Astrocyte of the spinal cord (primary cell): ENCODE measurements around the gene ST6GALNAC3.

ENCODE experiments used
- DNase-seq: peaks from one replicate; pipeline ENCODE4 v3.0.0; 2011; ENCODE audit warnings: low read depth, low spot score
- H3K4me3 ChIP-seq: 2 replicates; pipeline ENCODE4 v1.5.1; 2011; ENCODE audit warnings: low read depth, mild to moderate bottlenecking, low read length, moderate library complexity
- in situ Hi-C: cut with HindIII; loops from 2 replicates; pipeline ENCODE4 v1.10.0; 2017; ENCODE audit warnings: low sequenced_read_pairs
- TF ChIP-seq, protein P1 (sequence below): IDR thresholded peaks from 2 replicates; pipeline ENCODE4 v1.5.1; 2012; ENCODE audit warnings: low read depth, mild to moderate bottlenecking, low read length, inconsistent platforms

The ST6GALNAC3 gene

DNA sequence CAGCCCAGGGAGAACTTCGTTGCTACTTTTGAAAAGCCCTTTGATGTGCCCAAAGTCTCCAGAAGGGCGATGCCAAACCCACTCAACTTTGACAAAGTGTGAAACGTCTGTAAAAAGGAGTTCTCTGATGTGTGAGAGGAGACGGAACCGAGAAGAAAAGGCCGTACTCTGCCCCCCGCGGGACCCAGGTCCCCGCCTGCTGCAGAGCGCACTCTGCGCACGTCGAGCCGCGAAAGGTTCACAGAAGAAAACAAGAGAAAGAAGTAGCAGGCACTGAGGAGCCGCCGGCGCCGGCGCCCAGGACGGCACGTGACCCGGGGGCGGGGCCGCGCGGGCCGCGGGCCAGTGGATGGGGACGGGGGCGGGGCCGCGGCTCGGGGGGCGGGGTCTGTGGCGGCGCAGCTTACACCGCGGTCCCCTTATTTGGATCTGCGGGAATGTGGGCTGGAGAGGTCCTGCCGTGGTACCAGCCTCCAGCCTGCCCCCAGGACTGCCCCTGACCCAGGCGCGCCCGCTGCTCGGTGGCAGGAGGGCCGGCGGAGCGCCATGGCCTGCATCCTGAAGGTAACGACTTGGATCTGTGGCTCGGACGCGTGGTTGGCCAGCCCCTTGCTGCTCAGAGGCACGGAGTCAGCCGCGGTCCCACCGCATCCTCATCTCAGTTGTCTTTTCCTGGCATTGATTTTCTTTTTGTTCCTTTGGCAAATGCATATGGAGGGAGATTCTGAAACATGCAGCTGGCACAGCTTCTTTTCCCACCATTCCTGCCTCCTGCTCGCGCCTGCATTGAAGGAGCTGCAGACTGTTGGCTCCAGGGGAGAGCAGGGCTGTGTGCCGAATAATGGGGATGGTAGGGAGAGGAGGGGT is at the start of gene ST6GALNAC3:
Gene ST6GALNAC3 (plus strand): TSS at position 426 of the 867 bp plus-strand sequence.
- in situ Hi-C loops: no loop called here
- peak; percentile 45 for DNase-seq
- TF ChIP-seq, protein P1, sequence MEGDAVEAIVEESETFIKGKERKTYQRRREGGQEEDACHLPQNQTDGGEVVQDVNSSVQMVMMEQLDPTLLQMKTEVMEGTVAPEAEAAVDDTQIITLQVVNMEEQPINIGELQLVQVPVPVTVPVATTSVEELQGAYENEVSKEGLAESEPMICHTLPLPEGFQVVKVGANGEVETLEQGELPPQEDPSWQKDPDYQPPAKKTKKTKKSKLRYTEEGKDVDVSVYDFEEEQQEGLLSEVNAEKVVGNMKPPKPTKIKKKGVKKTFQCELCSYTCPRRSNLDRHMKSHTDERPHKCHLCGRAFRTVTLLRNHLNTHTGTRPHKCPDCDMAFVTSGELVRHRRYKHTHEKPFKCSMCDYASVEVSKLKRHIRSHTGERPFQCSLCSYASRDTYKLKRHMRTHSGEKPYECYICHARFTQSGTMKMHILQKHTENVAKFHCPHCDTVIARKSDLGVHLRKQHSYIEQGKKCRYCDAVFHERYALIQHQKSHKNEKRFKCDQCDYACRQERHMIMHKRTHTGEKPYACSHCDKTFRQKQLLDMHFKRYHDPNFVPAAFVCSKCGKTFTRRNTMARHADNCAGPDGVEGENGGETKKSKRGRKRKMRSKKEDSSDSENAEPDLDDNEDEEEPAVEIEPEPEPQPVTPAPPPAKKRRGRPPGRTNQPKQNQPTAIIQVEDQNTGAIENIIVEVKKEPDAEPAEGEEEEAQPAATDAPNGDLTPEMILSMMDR: no peak

DNA sequence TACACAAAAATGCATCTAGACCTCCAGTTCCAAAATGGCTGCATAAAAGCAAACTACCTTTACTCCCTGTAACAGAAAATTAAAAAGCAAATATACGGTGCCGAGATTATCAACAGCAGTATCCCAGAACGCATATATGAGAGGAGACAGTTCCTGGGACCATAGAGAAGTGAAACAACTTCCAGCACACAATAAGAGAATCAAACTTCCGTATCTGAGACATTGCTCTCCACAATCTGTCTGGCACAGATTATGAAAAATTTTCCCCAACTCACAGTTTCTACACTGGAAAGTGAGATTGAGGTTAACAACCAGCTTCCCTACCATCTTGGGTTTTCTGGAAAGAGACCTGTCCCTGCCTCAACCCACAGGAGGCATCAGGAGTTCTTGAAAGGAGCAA is 47.2 kb upstream of the ST6GALNAC3 start:
- H3K4me3 ChIP-seq: no peak overlapping the region
- DNase-seq: no peak
- TF ChIP-seq, protein P1: no peak
- in situ Hi-C loops: no loop called here

More for the DNA sequence above, at the start of gene ST6GALNAC3:
- H3K4me3 ChIP-seq: peak within 1 kb of the TSS; percentile 65

DNA sequence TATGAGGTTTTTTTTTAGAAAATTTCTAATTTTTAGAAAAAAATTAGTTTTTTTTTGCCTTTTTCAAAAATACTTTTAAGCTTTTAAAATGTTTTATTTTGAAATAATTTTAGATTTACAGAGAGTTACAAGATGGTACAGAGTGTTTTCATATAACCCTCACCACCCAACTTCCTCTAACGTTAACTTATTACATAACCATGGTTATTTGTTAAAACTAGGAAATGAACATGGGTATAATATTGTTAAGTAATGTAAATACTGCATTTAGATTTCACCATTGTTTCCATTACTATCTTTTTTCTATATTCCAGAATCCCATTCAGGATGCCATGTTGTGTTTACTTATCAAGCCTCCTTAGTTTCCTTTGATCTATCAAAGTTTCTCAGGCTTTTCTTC is 45.2 kb upstream of the ST6GALNAC3 start:
- in situ Hi-C loops: no loop called here
- TF ChIP-seq, protein P1: no peak
- DNase-seq: no peak

DNA sequence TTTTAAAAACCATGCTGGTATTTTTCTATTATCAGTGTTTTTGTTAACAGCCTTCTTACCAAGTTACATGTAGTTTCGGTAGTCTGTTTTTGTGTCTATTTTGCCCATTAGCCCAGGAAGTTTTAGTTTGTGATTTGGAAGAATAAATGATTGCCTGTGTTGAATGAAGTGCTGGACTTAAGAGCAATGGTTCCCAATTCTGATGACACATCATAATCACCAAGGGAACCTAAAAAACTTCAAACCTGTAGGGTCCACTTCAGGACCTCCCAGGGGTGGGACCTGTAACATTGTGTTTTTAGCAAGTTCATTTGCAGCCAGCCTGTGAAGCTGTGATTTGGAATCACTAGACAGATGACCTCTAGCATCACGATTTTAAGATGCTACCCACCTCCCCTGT is 43.0 kb upstream of the ST6GALNAC3 start:
- in situ Hi-C loops: no loop called here
- TF ChIP-seq, protein P1: no peak
- DNase-seq: no peak

More for the DNA sequence above, 45.2 kb upstream of the ST6GALNAC3 start:
- H3K4me3 ChIP-seq: no peak overlapping the region

DNA sequence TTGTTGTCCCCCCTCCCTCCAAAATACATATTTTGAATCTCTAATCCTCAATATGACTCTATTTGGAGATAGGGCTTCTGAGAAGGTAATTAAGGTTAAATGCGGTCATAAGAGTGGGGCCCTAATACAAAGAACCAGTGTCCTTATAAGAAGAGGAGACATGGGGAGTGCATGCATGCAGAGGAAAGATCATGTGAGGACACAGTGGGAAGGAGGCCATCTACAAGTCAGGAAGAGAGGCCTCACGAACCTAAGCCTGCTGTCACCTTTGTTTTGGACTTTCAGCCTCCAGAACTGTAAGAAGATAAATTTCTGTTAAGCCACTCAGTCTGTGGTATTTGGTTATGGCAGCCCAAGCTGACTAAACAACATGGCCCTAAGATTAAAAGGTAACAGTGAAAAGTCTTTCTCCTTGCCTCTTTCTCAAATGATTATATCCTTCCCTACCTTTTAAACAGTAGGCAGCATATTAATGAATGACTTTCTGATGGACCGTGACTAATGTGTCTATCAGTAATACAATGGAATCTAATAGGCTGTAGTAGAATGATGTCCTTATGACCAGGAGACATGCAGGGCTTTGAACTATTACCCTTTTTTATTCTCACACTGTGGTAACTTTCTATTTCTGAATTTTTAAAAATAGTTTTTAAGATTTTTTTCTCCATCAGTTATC is 40.6 kb upstream of the ST6GALNAC3 start:
- in situ Hi-C loops: no loop called here
- TF ChIP-seq, protein P1: no peak
- no peak overlapping the region for H3K4me3 ChIP-seq
- no peak for DNase-seq

More for the DNA sequence above, 43.0 kb upstream of the ST6GALNAC3 start:
- no peak overlapping the region for H3K4me3 ChIP-seq

DNA sequence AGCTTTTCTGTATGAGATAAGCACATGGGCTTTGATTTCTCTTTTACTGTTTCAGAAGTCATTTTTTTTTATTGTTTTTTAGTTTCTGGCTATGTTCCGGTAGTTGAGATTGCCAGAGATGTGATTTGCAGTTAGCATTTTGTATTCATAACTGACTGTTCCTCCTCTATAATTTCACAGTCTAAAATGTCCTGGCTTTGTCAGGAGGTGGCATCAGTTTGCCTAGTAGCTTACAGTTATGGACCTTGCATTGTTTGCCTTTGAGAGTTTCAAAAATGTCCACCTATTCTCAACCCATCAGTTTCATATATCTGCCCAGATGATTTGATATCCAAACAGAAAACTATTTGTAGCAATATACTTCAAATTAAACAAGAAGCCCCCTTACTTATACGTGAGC is 39.5 kb upstream of the ST6GALNAC3 start:
- in situ Hi-C loops: no loop called here
- DNase-seq: no peak
- TF ChIP-seq, protein P1: peak; percentile 16
- no peak overlapping the region for H3K4me3 ChIP-seq
